Hindlimb muscle (tissue), 1 donor: ENCODE measurements around the gene NCR1. TPM values are rescaled to one million over a fixed set of nuclear protein-coding genes. Genes with fewer than 3 reads are reported as not detected.
"Not testable (repeated sequence)": the region's sequence is repeated elsewhere in the genome, so short reads cannot be mapped to it uniquely, and the experiment has no call there.

Experiments used
- DNase-seq: peaks from one replicate; pipeline ENCODE4 v3.0.0-alpha.2; 2013
- polyA plus RNA-seq: library from polyadenylated mRNA; unstranded; fragments of 120-200 nt; gene quantifications from one replicate; pipeline ENCODE4 v1.2.1, GENCODE V29; 2013; ENCODE audit not compliant: insufficient read length

NCR1 gene
- polyA plus RNA-seq, 1 donor: 0.35 TPM

GRCh38 chr19:54907899-54908298, 2.0 kb downstream of the NCR1 start:
- not testable (repeated sequence) for DNase-seq

DNA sequence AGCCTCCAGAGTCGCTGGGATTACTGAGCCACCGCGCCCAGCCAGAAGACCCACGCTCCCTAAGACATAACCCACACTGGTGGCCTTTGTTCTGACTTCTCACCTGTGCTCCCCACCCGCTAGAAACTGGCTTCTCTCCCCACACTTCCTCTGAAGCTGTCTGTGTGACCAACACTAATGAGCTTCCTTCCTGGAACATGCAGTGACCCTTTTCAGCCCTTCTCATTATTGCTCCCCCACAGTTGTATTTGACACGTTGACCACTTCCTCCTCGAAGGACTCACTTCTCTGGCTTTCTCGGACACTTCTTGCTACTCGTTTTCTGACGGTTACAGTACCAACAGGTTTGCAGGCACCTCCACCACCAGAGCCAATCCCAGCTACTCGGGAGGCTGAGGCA, 10.9 kb downstream of the NCR1 start:
- DNase-seq: no peak

- DNase-seq: no peak
Observed at GRCh38 chr19:54918499-54918898, 12.6 kb downstream of the NCR1 start.

DNA sequence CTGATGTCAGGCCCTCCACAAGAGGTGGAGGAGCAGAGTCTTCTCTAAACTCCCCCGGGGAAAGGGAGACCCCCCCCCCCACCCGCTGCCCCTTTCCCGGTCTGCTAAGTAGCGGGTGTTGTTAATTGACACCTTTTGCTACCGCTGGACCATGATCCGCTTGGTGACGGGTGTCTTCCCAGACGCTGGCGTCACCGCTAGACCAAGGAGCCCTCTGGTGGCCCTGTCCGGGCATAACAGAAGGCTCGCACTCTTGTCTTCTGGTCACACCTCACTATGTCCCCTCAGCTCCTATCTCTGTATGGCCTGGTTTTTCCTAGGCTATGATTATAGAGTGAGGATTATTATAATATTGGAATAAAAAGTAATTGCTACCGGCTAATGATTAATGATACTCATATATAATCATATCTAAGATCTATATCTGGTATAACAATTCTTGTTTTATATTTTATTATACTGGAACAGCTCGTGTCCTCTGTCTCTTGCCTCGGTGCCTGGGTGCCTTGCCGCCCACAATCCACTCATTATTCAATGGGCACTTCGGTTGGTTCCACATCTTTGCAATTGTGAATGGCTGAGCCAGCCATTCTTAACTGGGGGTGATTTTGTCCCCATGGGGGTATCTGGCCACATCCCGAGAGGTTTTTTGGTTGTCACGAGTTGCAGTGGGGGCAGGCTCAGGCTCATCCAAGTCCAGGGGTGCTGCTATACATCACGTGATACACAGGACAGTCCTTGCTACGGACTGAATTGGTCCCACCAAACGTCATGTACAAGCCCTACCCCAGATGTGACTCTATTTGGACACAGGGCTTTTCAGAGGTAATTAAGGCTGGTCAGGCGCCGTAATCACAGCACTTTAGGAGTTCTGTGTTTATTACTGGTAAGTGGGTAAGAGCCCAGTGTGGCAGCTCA, 14.0 kb downstream of the NCR1 start:
- DNase-seq: not testable (repeated sequence)

DNA sequence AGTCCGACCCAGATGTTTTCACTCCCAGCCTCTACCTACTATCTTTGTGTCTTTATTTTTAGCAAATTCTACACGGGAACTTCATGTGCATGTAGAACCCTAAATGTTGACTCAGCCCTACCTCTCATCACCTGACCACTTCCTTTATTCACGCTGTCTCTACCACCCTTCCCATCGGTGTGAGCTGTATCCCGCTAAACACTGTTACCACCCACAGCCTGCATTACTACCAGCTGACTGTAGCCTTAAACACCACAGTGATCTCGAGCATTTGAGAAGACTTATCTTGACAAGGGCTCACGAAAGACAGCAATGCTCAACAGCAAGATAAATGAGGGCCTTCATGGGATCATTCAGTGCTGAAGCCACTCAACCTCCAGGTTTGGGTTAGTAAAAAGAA, 15.1 kb downstream of the NCR1 start:
- DNase-seq: no peak

DNA sequence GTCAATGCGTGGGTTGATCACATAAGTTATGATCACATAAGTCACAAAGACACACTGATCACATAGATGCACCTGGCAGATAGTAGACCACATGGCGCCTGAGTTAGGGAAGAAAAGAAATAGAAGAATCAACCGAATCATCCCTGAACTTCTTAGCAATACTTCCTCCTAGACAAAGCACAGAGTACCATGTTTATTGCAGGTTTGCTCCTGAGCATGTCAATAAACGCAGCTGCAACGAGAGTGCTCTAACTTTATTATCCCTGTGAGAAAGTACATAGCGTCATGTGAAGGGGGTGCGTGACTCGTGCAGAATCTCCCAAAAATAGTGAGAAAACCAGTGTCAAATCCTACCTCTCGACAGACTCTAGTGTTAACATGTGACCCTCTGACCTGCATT, 17.3 kb downstream of the NCR1 start:
- no peak for DNase-seq

GRCh38 chr19:54928299-54928698, 22.4 kb downstream of the NCR1 start:
- DNase-seq: no peak

DNA sequence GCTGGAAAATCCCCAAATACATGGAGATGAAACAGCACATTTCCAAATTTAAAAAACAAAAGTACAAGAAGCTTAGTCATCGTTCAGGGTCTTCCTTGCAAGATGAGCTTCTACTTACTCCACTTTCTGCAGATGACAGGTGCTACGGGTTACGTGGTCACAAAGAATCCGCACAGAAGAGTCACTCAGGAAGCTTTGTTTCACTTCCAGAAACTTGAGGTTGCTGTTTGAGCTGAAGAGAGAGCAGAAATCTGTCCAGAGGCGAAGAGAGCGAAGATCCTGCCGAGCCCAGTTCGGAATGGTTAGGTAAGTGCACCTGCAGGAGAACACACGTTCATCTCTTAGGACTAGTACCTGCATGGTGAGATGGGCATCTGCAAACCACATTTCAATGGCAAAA, 32.0 kb downstream of the NCR1 start:
- DNase-seq: no peak

DNA sequence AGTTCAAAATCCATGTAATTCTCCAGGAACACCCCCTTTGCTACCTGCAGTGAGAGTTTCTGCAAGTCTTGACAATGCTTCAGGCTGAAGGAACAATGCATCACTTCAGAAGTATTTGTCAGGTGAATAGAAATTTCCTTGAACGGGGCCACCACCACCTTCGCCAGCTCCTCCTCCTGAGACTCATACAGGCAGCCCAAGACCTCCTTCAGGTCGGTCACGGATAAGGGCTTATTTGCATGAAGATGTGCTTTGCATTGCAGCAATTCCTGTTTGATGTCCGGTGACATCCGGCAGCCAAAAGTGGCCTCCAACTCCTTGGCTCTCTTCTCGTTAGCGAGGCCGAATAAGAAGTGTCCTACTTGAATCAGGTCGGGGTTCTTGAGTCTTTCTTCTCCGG, 33.0 kb downstream of the NCR1 start:
- DNase-seq: no peak

DNA sequence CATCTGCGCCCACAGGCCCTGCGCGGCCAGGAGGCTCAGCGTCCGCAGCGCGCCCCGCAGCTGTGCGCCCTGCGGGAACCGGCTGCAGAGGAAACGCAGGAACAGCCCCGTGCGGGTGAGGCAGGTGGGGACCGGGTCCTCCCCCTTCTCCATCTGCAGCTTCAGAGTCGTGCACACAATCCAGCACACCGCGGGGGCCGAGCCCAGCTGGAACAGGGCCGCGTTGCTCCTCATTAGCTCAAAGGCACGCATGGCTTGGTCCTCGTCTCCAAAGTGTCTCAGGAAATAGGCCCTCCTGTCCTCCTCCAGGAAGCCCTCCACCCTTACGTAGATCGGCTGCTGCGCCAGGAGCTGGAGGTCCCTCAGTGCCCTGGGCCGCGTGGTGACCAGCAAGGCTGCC, 33.6 kb downstream of the NCR1 start:
- not testable (repeated sequence) for DNase-seq

- not testable (repeated sequence) for DNase-seq
Observed at GRCh38 chr19:54943772-54944361, 37.9 kb downstream of the NCR1 start.

DNA sequence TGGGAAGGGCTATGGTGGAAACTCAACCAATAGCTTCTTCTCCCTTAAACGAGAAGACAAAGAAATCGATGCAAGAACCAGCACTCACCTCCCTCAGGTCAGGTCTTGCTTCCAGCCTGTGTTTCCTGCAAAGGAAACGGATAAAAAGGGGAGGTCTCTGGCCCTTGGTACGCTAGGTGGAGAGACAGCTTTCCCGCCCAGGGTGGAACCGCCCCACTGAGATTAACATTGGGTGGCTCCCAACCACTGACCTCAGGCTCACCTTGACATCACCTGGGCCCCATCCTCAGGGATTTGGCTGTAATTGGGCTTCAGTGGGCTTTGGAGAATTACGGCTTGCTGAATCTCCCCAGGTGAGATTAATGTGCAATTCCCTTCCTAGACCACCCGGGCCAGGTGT, 41.4 kb downstream of the NCR1 start, which contains the start of gene NLRP7:
NLRP7 (minus strand) TSS at position 150 of the 400 bp plus-strand sequence.
- DNase-seq: no peak

DNA sequence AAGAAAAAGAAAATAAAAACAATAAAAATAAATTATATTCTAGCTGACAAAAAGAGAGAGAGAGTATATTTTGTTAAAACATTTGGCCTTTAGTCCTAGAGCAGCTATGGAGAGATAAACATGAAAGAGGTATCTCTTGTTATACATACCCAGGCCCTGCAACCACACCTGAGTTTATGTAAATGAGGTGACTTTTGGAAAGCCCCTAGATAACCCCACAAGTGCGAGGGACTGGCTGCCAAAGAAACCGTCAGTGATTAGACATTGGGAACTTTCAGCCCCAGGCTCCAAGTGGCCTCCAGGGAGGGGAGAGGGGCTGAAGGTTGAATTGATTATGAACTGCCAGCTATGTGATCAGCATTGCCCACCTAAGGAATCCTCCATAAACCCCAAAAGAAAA, 43.5 kb downstream of the NCR1 start:
- no peak for DNase-seq

DNA sequence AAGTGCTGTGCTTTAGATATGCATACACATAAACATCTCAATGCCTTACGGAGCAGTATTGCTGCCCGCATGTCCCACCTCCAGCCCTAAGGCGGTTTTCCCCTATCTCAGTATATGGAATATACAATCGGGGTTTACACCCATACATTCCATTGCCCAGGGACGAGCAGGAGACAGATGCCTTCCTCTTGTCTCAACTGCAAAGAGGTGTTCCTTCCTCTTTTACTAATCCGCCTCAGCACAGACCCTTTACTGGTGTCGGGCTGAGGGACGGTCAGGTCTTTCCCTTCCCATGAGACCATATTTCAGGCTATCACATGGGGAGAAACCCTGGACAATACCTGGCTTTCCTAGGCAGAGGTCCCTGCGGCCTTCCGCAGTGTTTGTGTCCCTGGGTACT, 44.6 kb downstream of the NCR1 start:
- not testable (repeated sequence) for DNase-seq

DNA sequence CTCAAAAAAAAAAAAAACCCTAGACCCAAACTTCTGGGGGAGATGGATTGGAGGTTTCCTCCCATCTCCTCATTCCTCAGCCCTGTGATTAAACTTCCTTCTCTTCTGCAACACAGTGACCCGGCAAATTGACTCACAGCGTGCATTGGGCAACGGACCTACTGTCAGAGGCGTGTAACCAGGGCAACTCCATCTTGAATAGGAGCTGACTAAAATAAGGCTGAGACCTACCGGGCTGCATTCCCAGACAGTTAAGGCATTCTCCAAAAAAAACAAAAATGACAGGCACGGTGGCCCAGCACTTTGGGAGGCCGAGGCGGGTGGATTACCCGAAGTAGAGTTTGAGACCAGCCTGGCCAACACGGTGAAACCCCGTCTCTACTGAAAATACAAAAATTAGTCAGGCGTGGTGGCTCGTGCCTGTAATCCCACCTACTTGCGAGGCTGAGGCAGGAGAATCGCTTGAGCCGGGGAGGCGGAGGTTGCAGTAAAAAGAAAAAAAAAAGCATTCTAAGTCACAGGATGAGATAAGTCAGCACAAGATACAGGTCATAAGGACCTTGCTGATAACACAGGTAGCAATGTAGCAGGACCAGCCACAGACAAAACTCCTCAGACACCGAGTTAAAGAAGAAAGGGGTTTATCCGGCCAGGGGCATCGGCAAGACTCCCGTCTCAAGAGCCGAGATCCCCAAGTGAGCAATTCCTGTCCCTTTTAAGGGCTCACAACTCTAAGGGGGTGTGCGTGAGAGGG, 46.8 kb downstream of the NCR1 start:
- no peak for DNase-seq

- DNase-seq: not testable (repeated sequence)
Observed at GRCh38 chr19:54953345-54953713, 47.4 kb downstream of the NCR1 start.

- DNase-seq: no peak
Observed at GRCh38 chr19:54955376-54955775, 49.4 kb downstream of the NCR1 start.

DNA sequence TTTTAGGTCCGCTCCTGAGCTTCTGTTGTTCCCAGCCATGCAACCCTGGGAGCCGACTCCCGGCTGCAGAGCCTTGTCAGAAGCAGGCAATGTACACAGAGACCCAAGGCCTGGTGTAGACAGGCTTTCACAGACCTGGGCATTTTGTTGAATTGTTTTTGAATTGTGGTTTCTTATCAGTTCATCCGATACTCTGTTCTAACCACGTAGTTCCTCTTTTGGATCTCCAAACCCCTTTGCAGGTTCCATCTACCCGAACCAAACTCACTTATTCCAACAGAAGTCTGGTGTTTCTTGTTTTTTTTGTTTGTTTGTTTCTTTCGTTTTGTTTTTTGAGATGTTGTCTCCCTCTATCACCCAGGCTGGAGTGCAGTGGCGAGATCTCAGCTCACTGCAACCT, 53.9 kb downstream of the NCR1 start:
- DNase-seq: no peak

Other genes with a start within 250 kb of the NCR1 start
- 1.3 TPM for gene LILRB4, start 243.2 kb upstream of the NCR1 start, polyA plus RNA-seq
- gene KIR3DL3, start 181.7 kb upstream of the NCR1 start, polyA plus RNA-seq: not detected
- gene KIR2DL3, start 167.6 kb upstream of the NCR1 start, polyA plus RNA-seq: not detected
- gene KIR2DL1, start 136.4 kb upstream of the NCR1 start, polyA plus RNA-seq: not detected
- not detected for gene KIR2DL4, start 102.5 kb upstream of the NCR1 start, polyA plus RNA-seq
- not detected for gene KIR3DL1, start 89.7 kb upstream of the NCR1 start, polyA plus RNA-seq
- gene KIR2DS4, start 73.5 kb upstream of the NCR1 start, polyA plus RNA-seq: not detected
- gene KIR3DL2, start 55.7 kb upstream of the NCR1 start, polyA plus RNA-seq: not detected
- gene FCAR, start 31.9 kb upstream of the NCR1 start, polyA plus RNA-seq: 0.35 TPM
- not detected for gene NLRP7, start 41.4 kb downstream of the NCR1 start, polyA plus RNA-seq
- gene NLRP2, start 60.2 kb downstream of the NCR1 start, polyA plus RNA-seq: 0.59 TPM
- gene GP6, start 132.1 kb downstream of the NCR1 start, polyA plus RNA-seq: 0.15 TPM
- gene RDH13, start 157.0 kb downstream of the NCR1 start, polyA plus RNA-seq: 14.5 TPM
- 2.6 TPM for gene EPS8L1, start 169.7 kb downstream of the NCR1 start, polyA plus RNA-seq
- gene PPP1R12C, start 211.5 kb downstream of the NCR1 start, polyA plus RNA-seq: 74.0 TPM
- gene TNNT1, start 243.1 kb downstream of the NCR1 start, polyA plus RNA-seq: 516 TPM